ENCODE results near the gene GNA12.

DNA sequence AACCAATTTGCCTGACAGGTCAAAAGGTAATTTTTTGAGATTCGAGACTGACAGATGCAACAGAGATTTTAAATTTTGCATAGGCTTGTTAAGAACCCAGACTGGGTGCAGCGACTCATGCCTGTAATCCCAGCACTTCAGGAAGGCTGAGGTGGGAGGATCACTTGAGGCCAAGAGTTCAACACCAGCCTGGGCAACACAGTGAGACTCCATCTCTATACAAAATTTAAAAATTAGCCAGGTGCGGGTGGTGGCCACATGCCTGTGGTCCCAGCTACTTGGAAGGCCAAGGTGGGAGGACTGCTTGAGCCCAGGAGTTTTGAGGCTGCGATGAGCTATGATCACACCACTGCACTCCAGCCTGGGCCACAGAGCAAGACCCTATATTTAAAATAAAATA lies 121.5 kb downstream of the GNA12 start:
- TF ChIP-seq, protein P1, sequence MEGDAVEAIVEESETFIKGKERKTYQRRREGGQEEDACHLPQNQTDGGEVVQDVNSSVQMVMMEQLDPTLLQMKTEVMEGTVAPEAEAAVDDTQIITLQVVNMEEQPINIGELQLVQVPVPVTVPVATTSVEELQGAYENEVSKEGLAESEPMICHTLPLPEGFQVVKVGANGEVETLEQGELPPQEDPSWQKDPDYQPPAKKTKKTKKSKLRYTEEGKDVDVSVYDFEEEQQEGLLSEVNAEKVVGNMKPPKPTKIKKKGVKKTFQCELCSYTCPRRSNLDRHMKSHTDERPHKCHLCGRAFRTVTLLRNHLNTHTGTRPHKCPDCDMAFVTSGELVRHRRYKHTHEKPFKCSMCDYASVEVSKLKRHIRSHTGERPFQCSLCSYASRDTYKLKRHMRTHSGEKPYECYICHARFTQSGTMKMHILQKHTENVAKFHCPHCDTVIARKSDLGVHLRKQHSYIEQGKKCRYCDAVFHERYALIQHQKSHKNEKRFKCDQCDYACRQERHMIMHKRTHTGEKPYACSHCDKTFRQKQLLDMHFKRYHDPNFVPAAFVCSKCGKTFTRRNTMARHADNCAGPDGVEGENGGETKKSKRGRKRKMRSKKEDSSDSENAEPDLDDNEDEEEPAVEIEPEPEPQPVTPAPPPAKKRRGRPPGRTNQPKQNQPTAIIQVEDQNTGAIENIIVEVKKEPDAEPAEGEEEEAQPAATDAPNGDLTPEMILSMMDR (optimal IDR thresholded peaks at IDR 0.05 in 1 of 3, IDR thresholded peaks at IDR 0.05 in 1 of 3, conservative IDR thresholded peaks at IDR 0.05 in 1 of 3; ENCODE audit: extremely low read depth in 1 of 3, insufficient read depth in 2 of 3, low read length in 3 of 3), result no peak
- no peak for TF ChIP-seq EZH2 (IDR thresholded peaks at IDR 0.05; ENCODE audit: low read length)

Measured in keratinocyte (primary cell).